NCI-H446 (cell line): Measurements from ENCODE around the gene LCP1.

Experiments used
- DNase-seq, 2 experiments: peaks; one replicate each; lab custom pipeline; 2025; lab: John Stamatoyannopoulos, UW

The LCP1 gene

GRCh38 chr13:46101002-46101401 is 81.0 kb downstream of the LCP1 start:
- DNase-seq, result no peak

- no peak for DNase-seq
Measured at GRCh38 chr13:46100191-46100815, 81.7 kb downstream of the LCP1 start.

- DNase-seq, result no peak
Measured at GRCh38 chr13:46097663-46098062, 84.3 kb downstream of the LCP1 start.

- DNase-seq, result no peak
Measured at GRCh38 chr13:46097015-46097414, 85.0 kb downstream of the LCP1 start.

GRCh38 chr13:46094478-46094877 is 87.5 kb downstream of the LCP1 start:
- no peak for DNase-seq

- DNase-seq, result no peak
Measured at GRCh38 chr13:46088821-46089562, 93.0 kb downstream of the LCP1 start.

GRCh38 chr13:46087481-46087880 is 94.5 kb downstream of the LCP1 start:
- DNase-seq, result no peak

- no peak for DNase-seq
Measured at GRCh38 chr13:46086985-46087384, 95.0 kb downstream of the LCP1 start.

GRCh38 chr13:46086421-46086922 is 95.5 kb downstream of the LCP1 start:
- DNase-seq, result no peak

- no peak for DNase-seq
Measured at GRCh38 chr13:46085737-46086136, 96.2 kb downstream of the LCP1 start.

- no peak for DNase-seq
Measured at GRCh38 chr13:46082324-46082723, 99.7 kb downstream of the LCP1 start.

GRCh38 chr13:46079770-46080169 is 102.2 kb downstream of the LCP1 start:
- DNase-seq, result no peak

GRCh38 chr13:46077265-46077664 is 104.7 kb downstream of the LCP1 start:
- DNase-seq, result no peak

GRCh38 chr13:46076827-46077226 is 105.2 kb downstream of the LCP1 start:
- DNase-seq, result no peak
